Epidermal melanocyte (primary cell): Measurements from ENCODE around the gene SSH3.

Source experiments
- DNase-seq: peaks from one replicate; pipeline ENCODE4 v3.0.0; 2011; ENCODE audit warnings: low spot score; ENCODE audit not compliant: insufficient read length

Gene SSH3

DNA sequence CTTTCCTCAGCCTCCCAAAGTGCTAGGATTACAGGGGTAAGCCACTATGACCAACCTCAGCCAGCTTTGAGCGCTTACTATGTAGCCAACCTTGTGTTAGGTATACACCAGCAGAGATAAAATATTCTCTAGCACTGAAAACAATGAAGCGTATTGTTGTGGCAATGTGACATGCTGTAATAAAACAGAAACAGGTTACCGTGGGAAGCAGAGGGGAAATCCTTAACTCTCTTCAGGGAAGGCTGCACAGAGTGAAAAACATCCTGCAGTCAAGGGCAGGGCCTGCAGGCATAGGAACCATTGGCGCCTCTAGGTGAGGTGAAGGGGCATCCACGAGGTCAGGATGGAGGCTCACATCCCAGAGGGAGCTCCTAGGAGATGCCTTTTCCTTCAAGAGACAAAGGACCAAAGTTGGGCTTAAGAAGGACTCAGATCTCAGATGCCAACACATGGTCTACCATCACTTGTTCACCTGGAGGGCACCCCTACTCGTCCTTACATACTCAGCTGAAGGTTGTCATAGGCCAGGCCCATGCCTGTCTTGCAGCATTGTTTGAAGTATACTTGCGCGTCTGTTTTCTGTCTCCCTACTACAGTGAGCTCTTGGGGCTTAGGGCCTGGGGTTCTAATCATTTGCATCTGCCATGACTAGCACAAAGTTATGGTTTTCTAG is 42.1 kb downstream of the SSH3 start:
- DNase-seq = no peak

- DNase-seq = no peak
These were observed 42.8 kb downstream of the SSH3 start for GRCh38 chr11:67345920-67346819.

- no peak for DNase-seq
These were observed 44.8 kb downstream of the SSH3 start for GRCh38 chr11:67347964-67348749.

- DNase-seq = no peak
These were observed 45.7 kb downstream of the SSH3 start for GRCh38 chr11:67349036-67349435.

GRCh38 chr11:67349457-67349856 is 46.1 kb downstream of the SSH3 start:
- no peak for DNase-seq

DNA sequence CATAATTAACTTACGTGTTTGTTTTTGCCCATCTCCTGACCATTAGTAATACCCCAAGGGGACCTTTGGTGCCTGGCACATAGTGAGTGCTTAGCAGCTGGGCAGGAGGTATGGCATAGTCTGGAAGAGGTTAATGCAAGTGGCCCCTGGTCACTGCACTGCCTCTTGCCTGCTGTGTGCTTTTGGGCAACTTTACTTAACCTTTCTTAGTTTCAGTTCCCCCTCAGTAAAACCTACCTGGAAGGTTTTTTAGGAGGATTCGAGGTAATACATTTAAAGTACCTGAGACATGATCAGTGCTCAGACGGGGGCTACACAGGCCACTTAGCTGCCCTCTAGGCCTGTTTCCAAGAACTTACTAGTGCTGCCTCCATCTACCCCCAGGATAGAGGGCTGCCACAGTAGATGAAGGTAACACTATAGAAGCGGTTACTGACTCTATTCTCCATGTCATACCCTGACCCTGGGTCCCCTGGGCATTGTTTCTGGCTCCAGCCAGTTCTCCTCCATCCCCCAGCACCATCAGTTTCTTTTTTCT is 46.7 kb downstream of the SSH3 start:
- no peak for DNase-seq

GRCh38 chr11:67351275-67352005 is 48.1 kb downstream of the SSH3 start:
- no peak for DNase-seq

DNA sequence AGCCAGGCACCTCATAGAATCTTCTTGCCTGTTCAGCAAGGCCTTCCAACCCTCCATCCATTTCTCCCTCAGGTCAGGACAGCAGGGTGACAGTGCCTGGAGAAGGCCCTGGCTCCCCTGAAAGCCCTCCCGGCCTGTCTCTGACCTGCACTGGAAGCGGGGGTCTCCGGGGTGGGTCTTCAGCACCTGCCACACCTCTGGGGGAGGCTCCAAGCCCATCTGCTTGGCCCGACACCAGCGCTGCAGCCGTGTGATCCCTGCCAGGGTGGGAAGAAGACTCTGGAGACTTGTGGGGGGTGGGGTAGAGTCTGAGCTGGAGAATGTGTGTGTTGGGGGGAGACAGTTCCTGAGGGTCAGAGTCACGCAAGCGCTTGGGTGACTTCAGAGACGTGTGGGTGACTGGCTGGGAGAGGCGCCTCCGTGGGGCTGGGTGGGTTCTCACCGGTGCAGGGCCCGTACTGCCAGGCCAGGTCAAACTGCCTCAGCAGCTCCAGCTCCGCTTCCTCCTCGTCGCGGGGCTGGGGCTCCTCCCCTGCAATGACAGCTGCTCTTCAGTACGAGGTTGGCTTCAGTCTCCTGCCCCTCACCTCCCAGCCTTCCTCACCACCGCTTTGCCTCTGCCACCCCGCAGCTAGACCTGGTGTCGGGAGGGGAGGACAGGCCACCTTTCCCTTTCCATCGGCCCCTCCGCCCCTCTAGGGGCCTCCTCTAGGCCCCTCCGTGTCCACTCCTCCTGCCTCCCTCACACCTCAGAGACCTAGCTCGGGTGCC is 49.4 kb downstream of the SSH3 start:
- DNase-seq = no peak

DNA sequence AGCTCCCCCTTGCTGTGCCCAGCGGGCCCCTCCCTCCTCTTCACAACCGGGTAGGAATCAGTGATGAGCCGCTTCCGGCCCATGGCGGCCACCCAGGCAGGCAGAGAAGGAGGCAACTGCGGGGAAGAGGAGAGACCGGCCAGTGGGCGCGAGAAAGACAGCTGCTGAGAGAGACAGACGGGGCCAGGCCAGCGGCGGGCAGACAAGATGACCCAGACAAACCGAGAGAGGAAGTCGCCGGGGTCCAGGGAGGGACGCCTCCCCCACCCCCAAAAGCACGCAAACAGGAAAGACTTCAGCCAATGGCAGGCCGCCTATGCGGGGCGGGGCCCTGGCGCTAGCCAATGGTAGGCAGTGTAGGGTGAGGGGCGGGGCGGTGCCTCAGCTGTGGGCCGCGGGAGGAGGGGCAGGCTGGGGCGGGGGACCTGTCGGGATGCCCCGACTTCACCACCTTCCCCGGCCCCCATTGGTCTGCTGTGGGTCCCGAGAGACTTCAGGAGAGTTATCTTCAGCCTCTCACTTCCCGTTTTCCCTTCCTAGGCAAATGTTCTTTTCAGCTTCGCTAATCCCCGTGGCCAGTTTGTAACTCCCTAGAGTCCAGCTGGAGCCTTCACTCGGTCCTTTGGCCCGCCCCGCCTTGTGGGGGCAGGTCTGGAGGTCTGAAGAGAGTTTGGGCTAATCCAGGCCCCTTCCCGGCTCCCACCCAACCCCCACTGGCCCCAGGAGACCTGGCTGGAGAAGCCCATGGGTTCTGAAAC is 50.2 kb downstream of the SSH3 start, which contains the start of gene POLD4:
Gene POLD4 (minus strand): TSS at position 230 of the 758 bp plus-strand sequence. CDS start 147 bp downstream, at position 83.
- DNase-seq = peak; percentile 91

DNA sequence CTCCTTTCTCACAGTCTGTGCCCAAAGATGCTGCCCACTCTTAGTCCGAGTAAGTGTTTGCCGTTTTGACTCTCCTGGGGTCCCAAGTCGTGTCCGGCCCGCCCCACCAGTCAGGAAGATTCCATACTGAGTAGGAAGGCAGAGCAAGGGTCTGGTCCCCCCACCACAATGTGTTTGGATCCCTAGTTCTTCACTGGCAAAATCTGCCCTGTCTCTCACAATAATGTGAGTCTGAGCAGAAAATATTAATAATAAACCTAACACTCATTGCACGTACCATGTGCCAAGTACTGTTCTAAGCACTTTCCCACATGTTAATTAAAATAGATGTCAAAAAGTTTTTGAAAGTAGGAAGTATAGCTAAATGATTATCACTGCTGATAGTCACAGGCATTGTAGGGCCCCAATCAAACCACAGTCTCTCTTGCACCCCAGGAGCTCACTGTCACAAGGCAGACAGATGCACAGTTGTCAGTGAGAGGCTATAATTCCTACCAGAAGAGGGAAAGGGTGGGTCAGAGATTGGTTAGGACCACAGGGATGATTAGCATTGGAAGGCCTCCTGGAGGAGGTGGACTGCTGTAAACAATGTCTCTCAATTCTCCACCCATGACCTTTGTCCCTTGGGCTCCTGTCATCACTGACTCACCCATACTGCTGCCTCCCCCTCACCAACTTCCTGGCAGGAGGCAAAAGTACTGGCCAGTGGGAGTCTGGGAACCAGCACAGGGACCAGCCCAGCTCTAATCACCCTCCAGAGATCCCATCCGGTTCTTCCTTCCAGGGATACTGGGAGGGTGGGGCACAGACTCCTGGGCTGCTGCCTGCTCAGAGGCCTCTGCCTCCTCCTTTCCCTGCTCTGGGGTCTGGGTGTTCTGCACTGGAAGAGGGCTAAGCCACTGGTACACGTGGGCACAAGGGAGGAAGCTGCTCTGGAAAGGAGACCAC is 51.0 kb downstream of the SSH3 start:
- no peak for DNase-seq

- DNase-seq = no peak
These were observed 51.9 kb downstream of the SSH3 start for GRCh38 chr11:67355023-67355793.

- no peak for DNase-seq
These were observed 52.6 kb downstream of the SSH3 start for GRCh38 chr11:67355794-67356386.

GRCh38 chr11:67356387-67356863 is 53.1 kb downstream of the SSH3 start:
- DNase-seq = no peak

DNA sequence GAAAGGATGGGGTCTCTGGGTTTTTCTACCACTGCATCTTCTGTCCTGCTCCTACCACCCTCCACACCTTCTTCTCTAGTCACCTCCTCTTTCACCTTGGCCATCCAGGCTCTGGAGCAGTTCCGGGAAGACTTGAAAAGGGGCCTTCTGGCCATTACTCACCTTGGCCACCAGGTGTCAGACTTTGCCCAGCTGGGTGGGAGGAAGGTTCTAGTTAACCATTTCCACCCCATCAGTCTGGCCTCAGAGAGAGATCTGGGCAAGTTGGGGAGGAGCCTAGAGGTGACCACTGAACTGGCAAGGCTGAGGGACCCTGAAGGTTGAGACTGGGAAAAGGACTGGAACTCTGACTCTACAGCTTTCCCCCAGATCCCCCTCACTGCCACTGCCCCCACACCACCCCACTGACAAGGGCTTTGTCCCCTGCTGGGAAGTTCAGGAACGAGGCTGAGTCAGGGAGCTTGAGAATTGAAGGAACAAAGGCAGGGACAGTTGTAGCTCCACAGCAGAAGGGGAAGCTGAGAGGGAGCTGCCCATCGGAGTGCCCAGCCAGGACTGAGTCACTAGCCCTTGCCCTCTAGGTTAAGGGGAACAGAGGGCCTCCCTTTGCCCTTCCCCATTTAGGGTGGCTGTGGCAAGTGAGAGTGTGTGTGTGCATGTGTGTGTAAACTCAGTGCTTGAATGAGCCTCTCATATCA is 53.7 kb downstream of the SSH3 start:
- DNase-seq = peak; percentile 76

GRCh38 chr11:67357831-67358670 is 54.7 kb downstream of the SSH3 start:
- no peak for DNase-seq
